Measurements from ENCODE around the gene FEV.

DNA sequence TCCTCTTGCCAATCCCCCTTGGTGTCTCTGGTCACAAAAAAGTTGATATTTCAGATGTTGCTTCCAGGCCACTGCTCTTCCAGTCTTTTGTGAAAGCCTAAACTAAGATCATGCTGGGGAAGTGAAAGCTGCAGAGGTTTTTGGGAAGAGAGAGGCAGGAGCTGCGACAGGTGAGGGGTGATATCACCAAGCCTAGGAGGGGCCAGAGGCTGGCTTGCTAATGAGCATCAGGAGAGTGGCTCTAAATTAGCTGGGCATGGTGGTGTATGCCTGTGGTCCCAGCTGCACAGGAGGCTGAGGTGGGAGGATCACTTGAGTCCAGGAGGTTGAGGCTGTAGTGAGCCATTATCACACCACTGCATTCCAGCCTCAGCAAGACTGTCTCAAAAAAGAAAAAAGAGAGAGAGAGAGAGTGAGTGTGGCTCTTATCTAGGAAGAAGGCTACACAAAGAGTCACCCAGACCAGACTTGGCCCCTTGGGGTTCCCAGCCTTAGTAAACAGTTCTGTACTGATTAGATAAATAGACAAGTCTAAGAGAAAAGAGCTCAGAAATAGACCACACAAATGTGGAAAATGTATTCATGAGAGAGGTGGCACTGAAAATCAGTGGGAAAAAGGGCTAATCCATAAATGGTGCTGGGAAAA, 40.1 kb downstream of the FEV start:
- TF ChIP-seq, protein P1, sequence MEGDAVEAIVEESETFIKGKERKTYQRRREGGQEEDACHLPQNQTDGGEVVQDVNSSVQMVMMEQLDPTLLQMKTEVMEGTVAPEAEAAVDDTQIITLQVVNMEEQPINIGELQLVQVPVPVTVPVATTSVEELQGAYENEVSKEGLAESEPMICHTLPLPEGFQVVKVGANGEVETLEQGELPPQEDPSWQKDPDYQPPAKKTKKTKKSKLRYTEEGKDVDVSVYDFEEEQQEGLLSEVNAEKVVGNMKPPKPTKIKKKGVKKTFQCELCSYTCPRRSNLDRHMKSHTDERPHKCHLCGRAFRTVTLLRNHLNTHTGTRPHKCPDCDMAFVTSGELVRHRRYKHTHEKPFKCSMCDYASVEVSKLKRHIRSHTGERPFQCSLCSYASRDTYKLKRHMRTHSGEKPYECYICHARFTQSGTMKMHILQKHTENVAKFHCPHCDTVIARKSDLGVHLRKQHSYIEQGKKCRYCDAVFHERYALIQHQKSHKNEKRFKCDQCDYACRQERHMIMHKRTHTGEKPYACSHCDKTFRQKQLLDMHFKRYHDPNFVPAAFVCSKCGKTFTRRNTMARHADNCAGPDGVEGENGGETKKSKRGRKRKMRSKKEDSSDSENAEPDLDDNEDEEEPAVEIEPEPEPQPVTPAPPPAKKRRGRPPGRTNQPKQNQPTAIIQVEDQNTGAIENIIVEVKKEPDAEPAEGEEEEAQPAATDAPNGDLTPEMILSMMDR (conservative IDR thresholded peaks at IDR 0.05 in 1 of 2, IDR thresholded peaks at IDR 0.05 in 1 of 2; ENCODE audit: low read depth in 1 of 2, low read length in 2 of 2) = no peak
- no peak for TF ChIP-seq EZH2 (IDR thresholded peaks at IDR 0.05; ENCODE audit: low read length, missing control alignments)
